Parathyroid adenoma (tissue), 2 donors: ENCODE data around the gene CPEB2.

Source experiments
- H2AFZ ChIP-seq: fragments of 300-600 bp; sonication (generic); one replicate; pipeline ENCODE4 v1.7.0; 2017; ENCODE audit warnings: antibody characterized with exemption, mild to moderate bottlenecking
- H3K27ac ChIP-seq: fragments of 300-600 bp; sonication (generic); one replicate; pipeline ENCODE4 v1.7.0; 2017
- H3K27me3 ChIP-seq: fragments of 300-600 bp; sonication (generic); one replicate; pipeline ENCODE4 v1.7.0; 2017; ENCODE audit warnings: low read length; ENCODE audit not compliant: control insufficient read depth, insufficient read depth
- H3K36me3 ChIP-seq: fragments of 300-600 bp; sonication (generic); one replicate; pipeline ENCODE4 v1.7.0; 2017; ENCODE audit warnings: low read length; ENCODE audit not compliant: control insufficient read depth, insufficient read depth
- H3K4me1 ChIP-seq: fragments of 300-600 bp; sonication (generic); one replicate; pipeline ENCODE4 v1.7.0; 2017; ENCODE audit warnings: control low read depth
- H3K4me2 ChIP-seq: fragments of 300-600 bp; sonication (generic); one replicate; pipeline ENCODE4 v1.7.0; 2017; ENCODE audit warnings: low read length
- H3K4me3 ChIP-seq: fragments of 300-600 bp; sonication (generic); one replicate; pipeline ENCODE4 v1.7.0; 2017; ENCODE audit warnings: low read depth, low read length
- H3K79me2 ChIP-seq: fragments of 300-600 bp; sonication (generic); one replicate; pipeline ENCODE4 v1.7.0; 2017; ENCODE audit warnings: control low read depth
- H3K9ac ChIP-seq: fragments of 300-600 bp; sonication (generic); one replicate; pipeline ENCODE4 v1.7.0; 2017; ENCODE audit warnings: mild to moderate bottlenecking
- H3K9me3 ChIP-seq: fragments of 300-600 bp; sonication (generic); one replicate; pipeline ENCODE4 v1.7.0; 2017; ENCODE audit warnings: low read length; ENCODE audit not compliant: control insufficient read depth
- TF ChIP-seq, protein P1 (sequence below): fragments of 300-600 bp; sonication (generic); IDR thresholded peaks from one replicate; pipeline ENCODE4 v1.7.0; 2017; ENCODE audit warnings: antibody characterized with exemption, mild to moderate bottlenecking
- donor health status: primary hyperparathyroidism.

Gene CPEB2

GRCh38 chr4:15003401-15003890 is 1.2 kb downstream of the CPEB2 start:
- Histone ChIP-seq H3K9ac (no peak overlapping the region), H3K4me3 (peak overlapping the region; percentile 95)
- TF ChIP-seq, protein P1, sequence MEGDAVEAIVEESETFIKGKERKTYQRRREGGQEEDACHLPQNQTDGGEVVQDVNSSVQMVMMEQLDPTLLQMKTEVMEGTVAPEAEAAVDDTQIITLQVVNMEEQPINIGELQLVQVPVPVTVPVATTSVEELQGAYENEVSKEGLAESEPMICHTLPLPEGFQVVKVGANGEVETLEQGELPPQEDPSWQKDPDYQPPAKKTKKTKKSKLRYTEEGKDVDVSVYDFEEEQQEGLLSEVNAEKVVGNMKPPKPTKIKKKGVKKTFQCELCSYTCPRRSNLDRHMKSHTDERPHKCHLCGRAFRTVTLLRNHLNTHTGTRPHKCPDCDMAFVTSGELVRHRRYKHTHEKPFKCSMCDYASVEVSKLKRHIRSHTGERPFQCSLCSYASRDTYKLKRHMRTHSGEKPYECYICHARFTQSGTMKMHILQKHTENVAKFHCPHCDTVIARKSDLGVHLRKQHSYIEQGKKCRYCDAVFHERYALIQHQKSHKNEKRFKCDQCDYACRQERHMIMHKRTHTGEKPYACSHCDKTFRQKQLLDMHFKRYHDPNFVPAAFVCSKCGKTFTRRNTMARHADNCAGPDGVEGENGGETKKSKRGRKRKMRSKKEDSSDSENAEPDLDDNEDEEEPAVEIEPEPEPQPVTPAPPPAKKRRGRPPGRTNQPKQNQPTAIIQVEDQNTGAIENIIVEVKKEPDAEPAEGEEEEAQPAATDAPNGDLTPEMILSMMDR, result no peak

GRCh38 chr4:15003891-15004738 is 1.8 kb downstream of the CPEB2 start:
- Histone ChIP-seq H3K4me2 (peak overlapping the region; percentile 47), H3K9ac (peak overlapping the region; percentile 61), H3K9me3 (no peaks in the 10 kb centered on the region), H3K4me1 (no peaks in the 10 kb centered on the region), H3K36me3 (no peaks in the 10 kb centered on the region), H3K4me3 (peak overlapping the region; percentile 97), H3K27ac (peak overlapping the region; percentile 86), H3K27me3 (no peaks in the 10 kb centered on the region), H3K79me2 (peaks cover 2% of the 10 kb centered on the region), H2AFZ (peak overlapping the region; percentile 38)
- TF ChIP-seq, protein P1, result no peak

More at GRCh38 chr4:15003401-15003890, 1.2 kb downstream of the CPEB2 start:
- H3K36me3 ChIP-seq, result no peaks in the 10 kb centered on the region
- peak overlapping the region; percentile 98 for H3K27ac ChIP-seq
- H3K4me2 ChIP-seq, result peak overlapping the region; percentile 88
- no peaks in the 10 kb centered on the region for H3K9me3 ChIP-seq
- no peaks in the 10 kb centered on the region for H3K4me1 ChIP-seq
- H3K79me2 ChIP-seq, result no peaks in the 10 kb centered on the region
- H2AFZ ChIP-seq, result no peak overlapping the region
- H3K27me3 ChIP-seq, result no peaks in the 10 kb centered on the region

DNA sequence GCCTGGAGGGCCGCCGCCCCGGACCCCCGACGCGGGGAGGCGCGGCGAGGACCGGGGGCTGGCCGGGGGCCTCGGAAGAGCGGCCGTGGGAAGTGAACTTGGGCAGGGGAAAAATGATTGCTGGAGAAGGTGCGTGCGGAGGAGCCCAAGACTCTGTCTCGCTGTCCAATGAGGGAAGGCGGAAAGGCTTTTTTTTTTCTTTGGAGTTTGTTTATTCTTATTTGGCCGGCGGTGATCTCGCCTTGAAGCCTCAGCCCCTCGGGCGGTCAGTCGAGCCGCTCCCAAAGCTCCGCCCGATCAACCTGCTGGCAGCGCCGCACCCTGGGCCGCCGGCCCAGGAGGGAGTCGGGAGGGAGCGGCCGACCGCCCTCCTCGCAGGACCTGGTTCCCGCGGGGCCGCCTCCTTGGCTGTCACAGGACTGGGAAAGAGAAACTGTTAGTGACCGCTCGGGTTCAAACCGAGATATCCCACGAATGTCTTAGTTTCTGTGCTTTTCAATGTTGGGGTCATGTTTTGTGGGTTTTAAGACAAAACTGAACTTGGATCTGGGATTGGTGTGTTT is 2.5 kb downstream of the CPEB2 start:
- Histone ChIP-seq H3K9me3 (no peaks in the 10 kb centered on the region), H3K9ac (no peak overlapping the region), H3K4me3 (peak overlapping the region; percentile 97), H3K36me3 (no peaks in the 10 kb centered on the region), H3K27ac (peak overlapping the region; percentile 86), H3K27me3 (no peaks in the 10 kb centered on the region), H3K4me2 (peak overlapping the region; percentile 92), H3K79me2 (peaks cover 8% of the 10 kb centered on the region), H3K4me1 (peaks cover 3% of the 10 kb centered on the region), H2AFZ (no peak overlapping the region)
- TF ChIP-seq, protein P1, result no peak

GRCh38 chr4:15005474-15006115 is 3.3 kb downstream of the CPEB2 start:
- TF ChIP-seq, protein P1, result no peak
- no peak overlapping the region for H3K9ac ChIP-seq
- H3K36me3 ChIP-seq, result no peaks in the 10 kb centered on the region
- H2AFZ ChIP-seq, result no peak overlapping the region
- peak overlapping the region; percentile 92 for H3K4me2 ChIP-seq
- peak overlapping the region; percentile 97 for H3K4me3 ChIP-seq
- H3K9me3 ChIP-seq, result no peaks in the 10 kb centered on the region
- H3K27ac ChIP-seq, result peak overlapping the region; percentile 86
- no peaks in the 10 kb centered on the region for H3K27me3 ChIP-seq
- H3K79me2 ChIP-seq, result peaks cover 8% of the 10 kb centered on the region
- H3K4me1 ChIP-seq, result peaks cover 3% of the 10 kb centered on the region
